ENCODE measurements around the gene GSTA1. TPM values are rescaled to one million over a fixed set of nuclear protein-coding genes. Genes with fewer than 3 reads are reported as not detected.
"Not testable (repeated sequence)": the region's sequence is repeated elsewhere in the genome, so short reads cannot be mapped to it uniquely, and the experiment has no call there.

GSTA1 gene
- total and polyA plus RNA-seq, 9 donors = 4.7 to 1,921 (median 44.5) TPM

GRCh38 chr6:52840763-52841585 is 37.4 kb upstream of the GSTA1 start, which contains the start of gene GSTA5:
Gene GSTA5 (minus strand): TSS chr6:52840813.
- WGBS, 3 donors = 80 to 89% (median 84%) methylated on average over 5 of the region's 5 CpGs
- Histone ChIP-seq H3K9me3 (no peaks in the 10 kb centered on the region), H3K4me3 (no peak within 1 kb of the TSS), H3K27me3 (no peaks in the 10 kb centered on the region), H3K4me1 (ENCODE audit: insufficient read depth) (no peaks in the 10 kb centered on the region), H3K36me3 (no peaks in the 10 kb centered on the region), H3K27ac (no peak within 1 kb of the TSS)
- TF ChIP-seq, protein P1, sequence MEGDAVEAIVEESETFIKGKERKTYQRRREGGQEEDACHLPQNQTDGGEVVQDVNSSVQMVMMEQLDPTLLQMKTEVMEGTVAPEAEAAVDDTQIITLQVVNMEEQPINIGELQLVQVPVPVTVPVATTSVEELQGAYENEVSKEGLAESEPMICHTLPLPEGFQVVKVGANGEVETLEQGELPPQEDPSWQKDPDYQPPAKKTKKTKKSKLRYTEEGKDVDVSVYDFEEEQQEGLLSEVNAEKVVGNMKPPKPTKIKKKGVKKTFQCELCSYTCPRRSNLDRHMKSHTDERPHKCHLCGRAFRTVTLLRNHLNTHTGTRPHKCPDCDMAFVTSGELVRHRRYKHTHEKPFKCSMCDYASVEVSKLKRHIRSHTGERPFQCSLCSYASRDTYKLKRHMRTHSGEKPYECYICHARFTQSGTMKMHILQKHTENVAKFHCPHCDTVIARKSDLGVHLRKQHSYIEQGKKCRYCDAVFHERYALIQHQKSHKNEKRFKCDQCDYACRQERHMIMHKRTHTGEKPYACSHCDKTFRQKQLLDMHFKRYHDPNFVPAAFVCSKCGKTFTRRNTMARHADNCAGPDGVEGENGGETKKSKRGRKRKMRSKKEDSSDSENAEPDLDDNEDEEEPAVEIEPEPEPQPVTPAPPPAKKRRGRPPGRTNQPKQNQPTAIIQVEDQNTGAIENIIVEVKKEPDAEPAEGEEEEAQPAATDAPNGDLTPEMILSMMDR (IDR thresholded peaks at IDR 0.05) = no peak
- TF ChIP-seq EP300 (IDR thresholded peaks at IDR 0.05) = no peak
- TF ChIP-seq POLR2A (IDR thresholded peaks at IDR 0.05) = no peak
- intact Hi-C loops (cut with DNase I) = no loop called here
- no peak for DNase-seq

GRCh38 chr6:52839124-52840055 is 35.8 kb upstream of the GSTA1 start:
- TF ChIP-seq POLR2A (IDR thresholded peaks at IDR 0.05) (no peak), EP300 (IDR thresholded peaks at IDR 0.05) (no peak)
- TF ChIP-seq, protein P1 (IDR thresholded peaks at IDR 0.05) = no peak

GRCh38 chr6:52834481-52834880 is 30.9 kb upstream of the GSTA1 start:
- no peak for DNase-seq
- TF ChIP-seq POLR2A (IDR thresholded peaks at IDR 0.05) (no peak), EP300 (IDR thresholded peaks at IDR 0.05) (no peak)
- TF ChIP-seq, protein P1 (IDR thresholded peaks at IDR 0.05) = no peak
- intact Hi-C loops (cut with DNase I) = no loop called here
- 81 to 91% (median 84%) methylated on average over 1 of the region's 1 CpG for WGBS, 3 donors
- no peaks in the 10 kb centered on the region for H3K4me1 ChIP-seq (ENCODE audit: insufficient read depth)
- no peaks in the 10 kb centered on the region for H3K36me3 ChIP-seq
- no peaks in the 10 kb centered on the region for H3K27me3 ChIP-seq
- H3K9me3 ChIP-seq = no peaks in the 10 kb centered on the region
- no peak overlapping the region for H3K27ac ChIP-seq
- no peak overlapping the region for H3K4me3 ChIP-seq

More at GRCh38 chr6:52839124-52840055, 35.8 kb upstream of the GSTA1 start:
- no peaks in the 10 kb centered on the region for H3K9me3 ChIP-seq
- DNase-seq = no peak
- no peaks in the 10 kb centered on the region for H3K36me3 ChIP-seq
- intact Hi-C loops (cut with DNase I) = no loop called here
- H3K4me1 ChIP-seq (ENCODE audit: insufficient read depth) = no peaks in the 10 kb centered on the region
- no peak overlapping the region for H3K27ac ChIP-seq
- H3K27me3 ChIP-seq = no peaks in the 10 kb centered on the region
- 67 to 70% (median 69%) methylated on average over 20 of the region's 20 CpGs for WGBS, 3 donors
- H3K4me3 ChIP-seq = no peak overlapping the region

DNA sequence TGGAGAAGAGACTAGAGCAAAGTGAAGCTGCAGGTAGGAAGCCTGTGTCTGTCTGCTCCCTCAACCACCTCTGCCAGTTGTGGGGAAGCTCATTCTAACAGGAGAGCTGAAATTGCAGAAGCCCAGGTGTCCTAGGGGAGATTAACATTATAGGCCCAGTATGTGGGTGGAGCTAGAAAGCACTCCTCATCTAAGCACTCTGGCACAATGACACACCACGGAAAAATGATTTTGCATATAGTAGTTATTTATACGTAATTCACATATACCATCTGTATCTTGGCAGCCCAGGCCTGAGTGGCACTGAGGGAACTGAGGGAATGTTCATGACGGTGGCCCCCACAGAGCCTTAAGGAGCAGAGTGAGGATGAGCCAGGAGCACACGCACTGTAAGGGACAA is 27.3 kb upstream of the GSTA1 start:
- H3K4me1 ChIP-seq (ENCODE audit: insufficient read depth); H3K27ac ChIP-seq; H3K9me3 ChIP-seq; H3K27me3 ChIP-seq; DNase-seq; intact Hi-C loops (cut with DNase I); H3K36me3 ChIP-seq; H3K4me3 ChIP-seq: not testable (repeated sequence)
- 81 to 86% (median 86%) methylated on average over 4 of the region's 4 CpGs for WGBS, 3 donors
